MV-4-11 (cell line): Measurements from ENCODE around the gene CDKN2B.
"Not testable (repeated sequence)": the region's sequence is repeated elsewhere in the genome, so short reads cannot be mapped to it uniquely, and the experiment has no call there.

Experiments used
- DNase-seq: peaks from one replicate; lab custom pipeline; 2025; lab: John Stamatoyannopoulos, UW

CDKN2B gene

GRCh38 chr9:21969011-21969940 lies 39.8 kb downstream of the CDKN2B start:
- DNase-seq: no peak

GRCh38 chr9:21968331-21969010 lies 40.6 kb downstream of the CDKN2B start:
- DNase-seq: no peak

GRCh38 chr9:21967702-21968101 lies 41.4 kb downstream of the CDKN2B start:
- DNase-seq: no peak

GRCh38 chr9:21967169-21967568 lies 41.9 kb downstream of the CDKN2B start:
- no peak for DNase-seq

GRCh38 chr9:21966140-21966851 lies 42.8 kb downstream of the CDKN2B start:
- no peak for DNase-seq

- DNase-seq: peak; percentile 42
These were observed 43.6 kb downstream of the CDKN2B start for GRCh38 chr9:21965401-21965951.

- DNase-seq: peak; percentile 67
These were observed 44.1 kb downstream of the CDKN2B start for GRCh38 chr9:21964925-21965385.

- peak; percentile 11 for DNase-seq
These were observed 47.5 kb downstream of the CDKN2B start for GRCh38 chr9:21961569-21961968.

GRCh38 chr9:21959268-21959667 lies 49.8 kb downstream of the CDKN2B start:
- DNase-seq: not testable (repeated sequence)

GRCh38 chr9:21958833-21959232 lies 50.3 kb downstream of the CDKN2B start:
- no peak for DNase-seq
